GM19099 (cell line): ENCODE results near the gene UCP3.

Experiments used
- POLR2A ChIP-seq: IDR thresholded peaks from 3 replicates; pipeline ENCODE4 v1.6.1; 2011; ENCODE audit warnings: low read depth; ENCODE audit not compliant: insufficient read length; ENCODE audit errors: extremely low read depth

UCP3 gene

GRCh38 chr11:74008373-74009229 is at the start of gene UCP3:
Gene UCP3 (minus strand): TSS chr11:74009085. CDS start chr11:74007042, 2,043 bp downstream.
- no peak for TF ChIP-seq POLR2A

GRCh38 chr11:74057249-74058151 is 48.6 kb upstream of the UCP3 start:
- TF ChIP-seq POLR2A: no peak

DNA sequence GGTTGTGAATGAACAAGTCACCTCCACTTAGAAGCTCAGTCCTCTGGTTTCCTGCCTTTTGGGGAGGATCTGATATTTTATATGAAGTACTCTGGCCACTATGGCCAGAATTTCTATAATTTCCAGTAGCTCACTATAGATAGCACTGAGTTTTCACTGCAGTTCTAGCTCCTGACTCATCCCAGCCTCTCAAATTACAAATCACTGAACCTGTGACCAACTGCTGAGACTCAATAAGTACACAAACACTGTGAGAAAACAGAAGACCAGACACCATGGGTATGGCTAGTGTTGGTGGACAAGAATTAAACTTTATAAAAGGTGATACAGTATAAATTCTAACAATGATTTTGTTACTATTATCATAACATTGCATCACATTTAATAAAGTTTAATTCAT is 47.1 kb upstream of the UCP3 start:
- TF ChIP-seq POLR2A: no peak

DNA sequence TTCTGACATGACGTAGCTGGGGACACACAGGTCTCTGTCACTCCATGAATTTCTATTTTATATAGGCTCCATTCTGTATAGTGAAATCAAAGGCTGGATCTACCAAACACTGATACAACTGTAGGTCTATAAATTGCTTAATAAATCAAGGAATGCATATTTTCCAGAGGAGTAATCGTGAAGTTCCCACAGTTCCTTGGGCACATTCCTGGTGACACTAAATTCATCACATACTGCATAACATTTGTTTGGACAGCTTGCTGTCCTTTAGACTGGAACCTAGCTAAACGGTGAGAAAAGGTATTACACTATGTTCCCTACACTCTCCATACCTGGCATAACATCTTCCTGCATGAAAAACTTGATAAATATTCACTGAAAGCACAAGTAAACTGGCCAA is 41.6 kb upstream of the UCP3 start:
- TF ChIP-seq POLR2A: no peak

DNA sequence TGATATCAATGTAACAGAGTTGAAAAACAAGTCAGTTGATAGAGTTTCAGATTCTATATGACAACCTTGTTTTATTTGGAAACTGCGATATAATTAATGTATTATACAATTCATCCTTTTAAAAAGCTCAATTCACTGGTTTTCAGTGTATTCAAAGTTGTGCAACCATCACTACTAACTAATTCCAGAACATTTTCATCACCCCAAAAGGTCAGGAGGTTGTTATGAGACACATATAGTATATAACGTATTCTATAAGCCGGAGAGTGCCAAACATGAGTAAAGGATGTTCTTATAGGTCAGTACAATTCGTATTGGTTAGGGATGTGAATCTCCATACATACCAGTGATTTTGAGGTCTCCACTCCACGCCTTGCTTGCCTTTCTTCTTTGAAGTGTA is 40.1 kb upstream of the UCP3 start:
- TF ChIP-seq POLR2A: no peak

- TF ChIP-seq POLR2A: no peak
These were observed 35.7 kb upstream of the UCP3 start for GRCh38 chr11:74044538-74044937.

GRCh38 chr11:74043450-74043849 is 34.6 kb upstream of the UCP3 start:
- no peak for TF ChIP-seq POLR2A

DNA sequence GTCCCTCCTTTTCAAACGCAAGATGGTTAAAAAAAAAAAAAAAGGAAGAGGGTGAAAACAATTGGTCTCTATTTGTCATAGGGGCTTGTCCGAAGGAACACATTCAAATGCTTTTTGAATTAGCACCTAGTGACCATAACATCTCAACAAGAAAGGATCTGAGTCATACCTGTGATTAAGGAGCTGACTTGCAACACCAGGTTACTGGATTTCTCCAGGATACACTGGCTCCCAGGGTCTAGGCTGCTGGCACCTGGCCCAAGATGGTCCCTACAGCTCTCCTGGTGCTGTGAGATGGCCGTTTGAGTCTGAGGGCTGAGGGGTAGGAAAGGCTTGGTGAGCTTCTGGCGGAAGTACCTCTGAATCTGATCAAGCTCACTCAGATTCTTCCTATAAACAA is 28.4 kb upstream of the UCP3 start:
- TF ChIP-seq POLR2A: no peak

DNA sequence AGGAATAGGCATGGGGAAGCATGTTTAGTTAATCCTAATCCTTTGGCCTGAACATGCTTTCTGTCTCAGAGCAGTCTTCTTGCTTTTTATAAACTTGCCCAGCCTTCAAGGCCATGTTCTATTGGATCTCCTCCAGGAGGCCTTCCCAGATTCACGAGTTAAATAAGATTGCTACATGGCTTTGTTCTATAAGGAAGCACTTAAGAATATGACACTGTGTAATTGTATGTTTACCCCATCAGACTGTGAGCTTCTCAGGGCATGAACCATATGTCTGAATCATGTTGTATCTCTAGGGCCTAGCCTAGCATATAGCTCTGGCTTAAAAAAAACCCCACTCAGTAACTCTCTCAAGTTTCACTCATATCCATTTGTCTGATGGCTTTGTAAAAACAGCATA is 26.4 kb upstream of the UCP3 start:
- TF ChIP-seq POLR2A: no peak

- TF ChIP-seq POLR2A: no peak
These were observed 24.2 kb upstream of the UCP3 start for GRCh38 chr11:74033046-74033445.

DNA sequence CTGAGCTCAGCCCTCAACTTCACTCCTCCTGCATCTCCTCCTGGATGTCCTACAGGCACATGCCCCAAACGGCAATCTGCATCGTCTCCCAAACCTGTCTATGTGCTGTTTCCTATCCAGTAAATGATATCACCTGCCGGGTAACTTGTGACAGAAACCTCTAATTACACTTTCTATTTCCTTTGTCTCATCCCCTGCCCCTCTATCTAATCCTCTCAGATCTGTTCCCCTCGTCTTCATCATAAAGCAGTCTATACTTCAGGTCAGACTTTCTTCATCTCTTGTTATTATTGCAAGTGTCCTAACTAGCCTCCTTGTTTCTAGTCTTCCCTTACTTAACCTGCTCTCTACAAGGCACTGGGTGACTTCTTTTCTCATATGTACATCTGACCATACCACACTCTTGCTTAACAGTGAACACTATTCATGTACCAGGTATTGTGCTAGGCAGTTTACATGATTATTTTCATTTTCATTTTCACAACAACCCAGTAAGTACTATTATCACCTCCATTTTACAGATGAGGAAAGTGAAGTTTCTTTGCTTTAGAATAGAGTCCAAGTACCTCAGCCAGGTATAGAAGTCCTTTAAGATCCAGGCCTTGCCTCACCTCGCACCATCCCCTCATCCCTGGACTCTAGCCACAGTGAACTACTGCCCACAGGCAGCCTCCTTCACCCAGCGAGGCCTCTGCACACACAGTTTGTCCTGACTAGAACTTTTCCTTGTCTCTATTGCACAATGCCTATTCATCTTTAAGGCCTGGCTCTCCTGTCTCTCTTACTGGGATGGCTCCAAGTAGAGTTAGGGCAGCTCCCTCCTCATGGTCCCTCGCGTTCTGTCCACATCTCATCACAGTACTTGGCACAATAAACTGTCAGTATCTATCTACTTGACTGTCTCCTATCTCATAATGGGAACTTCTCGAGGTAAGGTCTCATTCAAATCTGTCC is 22.1 kb upstream of the UCP3 start:
- TF ChIP-seq POLR2A: no peak

GRCh38 chr11:74025467-74026166 is 16.7 kb upstream of the UCP3 start:
- TF ChIP-seq POLR2A: no peak

- TF ChIP-seq POLR2A: no peak
These were observed 15.6 kb upstream of the UCP3 start for GRCh38 chr11:74024261-74025029.
